ENCODE results near the gene CELF4. TPM values are rescaled to one million over a fixed set of nuclear protein-coding genes. Genes with fewer than 3 reads are reported as not detected.

CELF4 gene
- total and polyA plus RNA-seq, 7 donors = 0.60 to 5.0 (median 1.8) TPM; not detected in 1

DNA sequence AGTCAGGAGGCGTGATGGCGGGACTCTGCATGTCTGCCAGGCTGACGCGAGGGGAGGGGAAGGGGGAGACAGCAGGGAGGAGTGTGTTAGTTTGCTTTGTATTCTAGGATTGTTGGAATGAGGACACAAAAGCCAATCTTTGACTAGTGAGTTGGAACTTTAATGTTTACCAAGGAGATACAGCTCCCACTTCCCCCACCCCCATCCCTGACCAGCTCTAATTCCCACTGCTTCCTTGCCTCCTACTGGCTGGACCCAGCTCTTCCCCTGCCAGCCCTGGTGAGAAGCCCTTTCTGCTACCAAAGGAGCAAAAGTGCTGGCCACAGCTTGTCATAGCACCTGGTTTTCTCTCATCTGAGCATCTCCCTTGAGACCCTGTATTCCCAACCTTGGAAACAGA is 84.5 kb downstream of the CELF4 start:
- no peak for DNase-seq
- intact Hi-C loops (cut with DNase I) = no loop called here
- Histone ChIP-seq H3K4me1 (peaks cover 0 to 13% (median 9%) of the 10 kb centered on the region in 4 donors), H3K9me3 (no peaks in the 10 kb centered on the region), H3K27me3 (peaks cover 3 to 24% (median 19%) of the 10 kb centered on the region in 3 donors), H3K27ac (no peak overlapping the region), H3K36me3 (no peaks in the 10 kb centered on the region), H3K4me3 (no peak overlapping the region)
- 32 to 70% methylated on average over 4 of the region's 4 CpGs for WGBS, 2 donors
- TF ChIP-seq, protein P1, sequence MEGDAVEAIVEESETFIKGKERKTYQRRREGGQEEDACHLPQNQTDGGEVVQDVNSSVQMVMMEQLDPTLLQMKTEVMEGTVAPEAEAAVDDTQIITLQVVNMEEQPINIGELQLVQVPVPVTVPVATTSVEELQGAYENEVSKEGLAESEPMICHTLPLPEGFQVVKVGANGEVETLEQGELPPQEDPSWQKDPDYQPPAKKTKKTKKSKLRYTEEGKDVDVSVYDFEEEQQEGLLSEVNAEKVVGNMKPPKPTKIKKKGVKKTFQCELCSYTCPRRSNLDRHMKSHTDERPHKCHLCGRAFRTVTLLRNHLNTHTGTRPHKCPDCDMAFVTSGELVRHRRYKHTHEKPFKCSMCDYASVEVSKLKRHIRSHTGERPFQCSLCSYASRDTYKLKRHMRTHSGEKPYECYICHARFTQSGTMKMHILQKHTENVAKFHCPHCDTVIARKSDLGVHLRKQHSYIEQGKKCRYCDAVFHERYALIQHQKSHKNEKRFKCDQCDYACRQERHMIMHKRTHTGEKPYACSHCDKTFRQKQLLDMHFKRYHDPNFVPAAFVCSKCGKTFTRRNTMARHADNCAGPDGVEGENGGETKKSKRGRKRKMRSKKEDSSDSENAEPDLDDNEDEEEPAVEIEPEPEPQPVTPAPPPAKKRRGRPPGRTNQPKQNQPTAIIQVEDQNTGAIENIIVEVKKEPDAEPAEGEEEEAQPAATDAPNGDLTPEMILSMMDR (IDR thresholded peaks at IDR 0.05) = no peak
- TF ChIP-seq EP300 (IDR thresholded peaks at IDR 0.05) = no peak
- TF ChIP-seq POLR2A (IDR thresholded peaks at IDR 0.05) = no peak
- no peak for TF ChIP-seq POLR2AphosphoS5 (IDR thresholded peaks at IDR 0.05)

DNA sequence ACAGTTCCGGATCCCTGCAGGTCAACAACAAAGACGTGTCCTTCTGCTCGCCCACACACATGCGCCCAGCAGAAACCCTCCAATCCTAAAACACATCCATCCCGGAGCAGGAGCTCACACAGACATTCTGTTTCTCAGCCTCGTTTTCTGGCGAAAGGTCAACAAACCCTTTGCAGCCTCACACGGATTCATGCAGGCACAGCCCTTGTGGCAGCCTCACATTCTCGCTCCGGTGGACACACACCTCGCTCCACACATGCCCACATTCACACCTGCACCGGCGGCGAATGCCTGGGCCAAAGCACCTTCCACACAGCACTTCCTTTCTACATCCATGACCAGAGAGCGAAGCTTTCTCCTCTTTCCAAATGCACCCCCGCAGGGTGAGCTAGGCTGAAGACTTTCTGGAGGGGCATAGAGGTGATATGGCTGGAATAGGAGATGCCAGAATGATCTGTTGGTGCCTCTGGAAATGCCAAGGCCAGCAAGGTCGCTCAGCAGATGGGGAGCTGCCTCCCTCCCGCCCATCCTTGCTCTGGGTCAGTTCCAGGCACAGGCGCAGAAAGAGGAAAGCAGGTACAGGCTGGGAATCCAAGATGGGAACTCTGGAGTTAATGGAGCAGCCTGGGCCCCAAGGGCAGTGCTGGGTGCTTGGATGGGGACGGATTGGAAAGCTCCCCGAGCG is 88.8 kb downstream of the CELF4 start:
- no peak for DNase-seq
- Histone ChIP-seq H3K4me3 (no peak overlapping the region), H3K36me3 (no peaks in the 10 kb centered on the region), H3K27me3 (no peaks in the 10 kb centered on the region), H3K9me3 (no peaks in the 10 kb centered on the region), H3K4me1 (no peaks in the 10 kb centered on the region), H3K27ac (no peak overlapping the region)
- WGBS, 2 donors = 63 to 67% methylated on average over 22 of the region's 22 CpGs
- no peak for TF ChIP-seq POLR2AphosphoS5 (IDR thresholded peaks at IDR 0.05)
- no peak for TF ChIP-seq POLR2A (IDR thresholded peaks at IDR 0.05)
- no peak for TF ChIP-seq EP300 (IDR thresholded peaks at IDR 0.05)
- TF ChIP-seq, protein P1 (IDR thresholded peaks at IDR 0.05) = no peak
- intact Hi-C loops (cut with DNase I) = no loop called here

DNA sequence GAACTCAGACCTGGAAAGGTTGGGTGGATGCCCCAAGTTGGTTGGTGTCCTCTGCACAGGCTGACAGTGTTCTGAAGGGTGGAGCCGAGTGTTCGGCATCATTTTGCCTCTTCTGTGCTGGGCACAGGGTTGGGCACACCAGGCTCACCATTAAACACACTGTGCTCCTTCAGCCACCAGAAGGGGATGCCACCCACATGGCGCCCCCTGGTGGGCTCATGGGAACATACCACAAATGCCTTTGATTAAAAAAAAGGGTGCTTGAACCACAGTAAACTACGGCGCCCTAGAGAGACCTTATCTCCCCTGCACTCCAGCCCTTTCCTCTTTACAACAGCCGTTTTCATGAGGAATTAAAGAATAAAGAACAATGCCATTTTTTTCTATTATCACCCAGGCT is 89.4 kb downstream of the CELF4 start:
- TF ChIP-seq, protein P1 (IDR thresholded peaks at IDR 0.05) = no peak
- TF ChIP-seq POLR2A (IDR thresholded peaks at IDR 0.05) = no peak
- no peak for TF ChIP-seq EP300 (IDR thresholded peaks at IDR 0.05)
- intact Hi-C loops (cut with DNase I) = no loop called here
- DNase-seq = no peak
- no peak overlapping the region for H3K4me3 ChIP-seq
- H3K27me3 ChIP-seq = no peaks in the 10 kb centered on the region
- 35 to 39% methylated on average over 6 of the region's 6 CpGs for WGBS, 2 donors
- H3K36me3 ChIP-seq = no peaks in the 10 kb centered on the region
- H3K4me1 ChIP-seq = no peaks in the 10 kb centered on the region
- H3K9me3 ChIP-seq = no peaks in the 10 kb centered on the region
- no peak overlapping the region for H3K27ac ChIP-seq

DNA sequence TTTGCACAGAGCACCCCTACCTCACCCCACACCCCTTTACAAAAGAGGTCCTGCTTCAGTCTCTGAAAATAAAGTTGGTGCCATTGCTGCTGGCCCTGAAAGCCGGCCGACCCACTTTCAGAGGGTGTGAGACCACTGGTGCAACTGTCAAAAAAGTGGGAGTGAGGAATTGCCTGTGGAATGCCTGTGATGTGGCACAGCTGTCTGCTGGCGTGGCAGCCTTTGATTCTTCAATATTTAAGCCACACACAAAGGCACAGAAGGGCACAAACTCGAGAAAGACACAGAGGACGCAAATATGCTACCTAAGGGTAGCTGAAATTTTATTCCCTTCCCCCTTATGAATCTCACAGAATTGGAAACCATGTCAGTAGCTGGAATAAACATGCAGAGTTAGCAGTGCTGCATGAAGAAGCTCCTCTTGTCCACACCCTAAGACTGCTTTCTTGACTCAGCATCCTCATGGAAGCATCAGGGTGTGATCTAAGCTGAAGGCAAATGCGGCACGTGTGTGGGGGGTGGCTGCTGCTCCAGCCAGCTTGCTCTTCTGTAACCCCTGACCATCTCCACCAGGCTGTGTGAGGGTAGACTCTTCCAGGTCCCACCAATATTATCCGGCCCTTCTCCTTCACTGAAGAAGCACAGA is 92.3 kb downstream of the CELF4 start:
- no peak for DNase-seq
- no peaks in the 10 kb centered on the region for H3K27me3 ChIP-seq
- no peaks in the 10 kb centered on the region for H3K9me3 ChIP-seq
- no peaks in the 10 kb centered on the region for H3K4me1 ChIP-seq
- no peaks in the 10 kb centered on the region for H3K36me3 ChIP-seq
- H3K27ac ChIP-seq = no peak overlapping the region
- TF ChIP-seq EP300 (IDR thresholded peaks at IDR 0.05) (no peak), POLR2A (IDR thresholded peaks at IDR 0.05) (no peak), POLR2AphosphoS5 (IDR thresholded peaks at IDR 0.05) (no peak)
- TF ChIP-seq, protein P1 (IDR thresholded peaks at IDR 0.05) = no peak
- intact Hi-C loops (cut with DNase I) = no loop called here
- 62 to 65% methylated on average over 8 of the region's 8 CpGs for WGBS, 2 donors
- no peak overlapping the region for H3K4me3 ChIP-seq
